GM23338 (cell line): ENCODE measurements around the gene ATCAY. TPM values are rescaled to one million over a fixed set of nuclear protein-coding genes. Genes with fewer than 3 reads are reported as not detected.
A peak's percentile ranks its signal among the peaks of the same experiment; 100 is the strongest.

ENCODE experiments used
- ATAC-seq: fragments of 200-7000 bp; cut with Tn5 transposase; 3 replicates; pipeline ENCODE4 v1.9.1; 2020
- DNase-seq: peaks from one replicate; pipeline ENCODE4 v3.0.0-alpha.2; 2015; ENCODE audit warnings: low spot score
- H2AFZ ChIP-seq: fragments of 200-600 bp; sonication (generic); 2 replicates; pipeline ENCODE4 v1.8.0; 2016; ENCODE audit warnings: antibody characterized with exemption, mild to moderate bottlenecking, moderate library complexity
- H3F3A ChIP-seq: fragments of 200-600 bp; sonication (generic); replicated peaks from 2 replicates; pipeline ENCODE4 v1.8.0; 2017; ENCODE audit warnings: antibody characterized with exemption, mixed run types, low read depth
- H3K27ac ChIP-seq: fragments of 200-600 bp; sonication (generic); 2 replicates; pipeline ENCODE4 v1.6.1; 2016; ENCODE audit warnings: low read depth
- H3K27me3 ChIP-seq: fragments of 200-600 bp; sonication (generic); 2 replicates; pipeline ENCODE4 v1.8.0; 2016; ENCODE audit warnings: mild to moderate bottlenecking, mixed run types, moderate library complexity; ENCODE audit not compliant: insufficient read depth
- H3K36me3 ChIP-seq: fragments of 200-600 bp; sonication (generic); 2 replicates; pipeline ENCODE4 v1.8.0; 2016; ENCODE audit warnings: mild to moderate bottlenecking; ENCODE audit not compliant: insufficient read depth
- H3K4me1 ChIP-seq: fragments of 200-600 bp; sonication (generic); 2 replicates; pipeline ENCODE4 v1.8.0; 2016; ENCODE audit warnings: mild to moderate bottlenecking, moderate library complexity; ENCODE audit not compliant: insufficient read depth
- H3K4me2 ChIP-seq: fragments of 200-600 bp; sonication (generic); 2 replicates; pipeline ENCODE4 v1.7.1; 2017; ENCODE audit warnings: mixed run types
- H3K4me3 ChIP-seq: fragments of 200-600 bp; sonication (generic); 2 replicates; pipeline ENCODE4 v1.6.1; 2016; ENCODE audit warnings: mixed run types
- H3K79me2 ChIP-seq: fragments of 200-600 bp; sonication (generic); replicated peaks from 2 replicates; pipeline ENCODE4 v1.8.0; 2017; ENCODE audit warnings: mild to moderate bottlenecking; ENCODE audit not compliant: insufficient read depth
- H3K9me2 ChIP-seq: fragments of 200-600 bp; sonication (generic); 2 replicates; pipeline ENCODE4 v1.8.0; 2017; ENCODE audit not compliant: insufficient read depth
- H4K20me1 ChIP-seq: fragments of 200-600 bp; sonication (generic); replicated peaks from 2 replicates; pipeline ENCODE4 v1.8.0; 2017; ENCODE audit warnings: mild to moderate bottlenecking; ENCODE audit not compliant: insufficient read depth
- H3K27ac Mint-ChIP-seq: 2 replicates; pipeline ENCODE4 v1.8.0; 2020; ENCODE audit warnings: inconsistent platforms, mild to moderate bottlenecking, moderate library complexity, mixed read lengths
- H3K27me3 Mint-ChIP-seq: 3 replicates; pipeline ENCODE4 v1.8.0; 2022; ENCODE audit warnings: low read depth, mild to moderate bottlenecking, moderate library complexity, mixed read lengths, inconsistent platforms; ENCODE audit not compliant: insufficient read depth, poor library complexity
- H3K36me3 Mint-ChIP-seq: 3 replicates; pipeline ENCODE4 v1.8.0; 2021; ENCODE audit warnings: low read depth, mild to moderate bottlenecking, inconsistent platforms, moderate library complexity, mixed read lengths
- H3K4me1 Mint-ChIP-seq: 3 replicates; pipeline ENCODE4 v1.8.0; 2020; ENCODE audit warnings: mild to moderate bottlenecking, inconsistent platforms, mixed read lengths
- H3K4me3 Mint-ChIP-seq: 3 replicates; pipeline ENCODE4 v1.8.0; 2021; ENCODE audit warnings: moderate library complexity, mild to moderate bottlenecking, inconsistent platforms, mixed read lengths
- H3K9me3 Mint-ChIP-seq: 3 replicates; pipeline ENCODE4 v1.8.0; 2020; ENCODE audit warnings: moderate library complexity, mild to moderate bottlenecking, inconsistent platforms, mixed read lengths
- CREB1 ChIP-seq: fragments of 250-450 bp; sonication (Bioruptor Pico); IDR thresholded peaks from 2 replicates; pipeline ENCODE4 v1.5.0; 2020; ENCODE audit warnings: low read depth, mild to moderate bottlenecking, moderate library complexity
- EZH2phosphoT487 ChIP-seq: fragments of 200-600 bp; sonication (generic); IDR thresholded peaks from one replicate; pipeline ENCODE4 v1.8.1; 2018; ENCODE audit warnings: antibody characterized with exemption; ENCODE audit not compliant: unreplicated experiment
- REST ChIP-seq: IDR thresholded peaks from one replicate; pipeline ENCODE4 v1.6.1; 2018; ENCODE audit warnings: antibody characterized with exemption; ENCODE audit not compliant: unreplicated experiment
- polyA plus RNA-seq: library from polyadenylated mRNA; unstranded; fragments of >200 nt; fragmentation: Nextera tagmentation; extraction: Ambion mirVana; gene quantifications from 2 replicates; pipeline ENCODE4 v1.2.1, GENCODE V29; 2016
- total RNA-seq: library from RNA; depleted of rRNA; stranded (reverse); fragments of >200 nt; shearing (Covaris generic); gene quantifications from 2 replicates; pipeline ENCODE4 v1.2.3, GENCODE V29; 2014
- TF ChIP-seq, protein P1 (sequence below): fragments of 250-450 bp; sonication (Bioruptor Pico); IDR thresholded peaks from 2 replicates; pipeline ENCODE4 v1.5.0; 2020; ENCODE audit warnings: mild to moderate bottlenecking, moderate library complexity
- TF ChIP-seq, protein P2 (sequence below), 2 experiments: fragments of 200-600 bp in 1 of 2; sonication (generic) in 1 of 2; conservative IDR thresholded peaks; 2 replicates each; pipeline versions ENCODE4 v1.5.1 to v1.6.1; 2016 to 2017; ENCODE audit warnings: antibody characterized with exemption in 2 of 2, low read depth in 2 of 2, mild to moderate bottlenecking in 2 of 2, moderate library complexity in 1 of 2

The ATCAY gene
- total and polyA plus RNA-seq, 2 experiments from 2014 or later, result 16.9 to 45.7 TPM

DNA sequence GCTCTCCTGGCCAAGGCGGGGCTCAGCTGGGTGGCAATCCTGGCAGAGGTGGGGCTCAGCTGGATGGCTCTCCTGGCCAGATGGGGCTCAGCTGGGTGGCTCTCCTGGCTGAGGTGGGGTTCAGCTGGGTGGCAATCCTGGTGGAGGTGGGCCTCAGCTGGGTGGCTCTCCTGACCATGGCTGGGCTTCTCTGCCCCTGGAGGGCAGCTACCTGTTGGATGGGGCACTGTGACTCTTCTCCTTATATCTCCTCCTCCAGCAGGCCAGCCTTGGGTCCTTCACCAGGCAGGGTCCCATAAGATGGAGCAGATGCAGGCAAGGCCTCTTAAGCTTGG lies 28.3 kb upstream of the ATCAY start (continued):
- TF ChIP-seq, protein P1, sequence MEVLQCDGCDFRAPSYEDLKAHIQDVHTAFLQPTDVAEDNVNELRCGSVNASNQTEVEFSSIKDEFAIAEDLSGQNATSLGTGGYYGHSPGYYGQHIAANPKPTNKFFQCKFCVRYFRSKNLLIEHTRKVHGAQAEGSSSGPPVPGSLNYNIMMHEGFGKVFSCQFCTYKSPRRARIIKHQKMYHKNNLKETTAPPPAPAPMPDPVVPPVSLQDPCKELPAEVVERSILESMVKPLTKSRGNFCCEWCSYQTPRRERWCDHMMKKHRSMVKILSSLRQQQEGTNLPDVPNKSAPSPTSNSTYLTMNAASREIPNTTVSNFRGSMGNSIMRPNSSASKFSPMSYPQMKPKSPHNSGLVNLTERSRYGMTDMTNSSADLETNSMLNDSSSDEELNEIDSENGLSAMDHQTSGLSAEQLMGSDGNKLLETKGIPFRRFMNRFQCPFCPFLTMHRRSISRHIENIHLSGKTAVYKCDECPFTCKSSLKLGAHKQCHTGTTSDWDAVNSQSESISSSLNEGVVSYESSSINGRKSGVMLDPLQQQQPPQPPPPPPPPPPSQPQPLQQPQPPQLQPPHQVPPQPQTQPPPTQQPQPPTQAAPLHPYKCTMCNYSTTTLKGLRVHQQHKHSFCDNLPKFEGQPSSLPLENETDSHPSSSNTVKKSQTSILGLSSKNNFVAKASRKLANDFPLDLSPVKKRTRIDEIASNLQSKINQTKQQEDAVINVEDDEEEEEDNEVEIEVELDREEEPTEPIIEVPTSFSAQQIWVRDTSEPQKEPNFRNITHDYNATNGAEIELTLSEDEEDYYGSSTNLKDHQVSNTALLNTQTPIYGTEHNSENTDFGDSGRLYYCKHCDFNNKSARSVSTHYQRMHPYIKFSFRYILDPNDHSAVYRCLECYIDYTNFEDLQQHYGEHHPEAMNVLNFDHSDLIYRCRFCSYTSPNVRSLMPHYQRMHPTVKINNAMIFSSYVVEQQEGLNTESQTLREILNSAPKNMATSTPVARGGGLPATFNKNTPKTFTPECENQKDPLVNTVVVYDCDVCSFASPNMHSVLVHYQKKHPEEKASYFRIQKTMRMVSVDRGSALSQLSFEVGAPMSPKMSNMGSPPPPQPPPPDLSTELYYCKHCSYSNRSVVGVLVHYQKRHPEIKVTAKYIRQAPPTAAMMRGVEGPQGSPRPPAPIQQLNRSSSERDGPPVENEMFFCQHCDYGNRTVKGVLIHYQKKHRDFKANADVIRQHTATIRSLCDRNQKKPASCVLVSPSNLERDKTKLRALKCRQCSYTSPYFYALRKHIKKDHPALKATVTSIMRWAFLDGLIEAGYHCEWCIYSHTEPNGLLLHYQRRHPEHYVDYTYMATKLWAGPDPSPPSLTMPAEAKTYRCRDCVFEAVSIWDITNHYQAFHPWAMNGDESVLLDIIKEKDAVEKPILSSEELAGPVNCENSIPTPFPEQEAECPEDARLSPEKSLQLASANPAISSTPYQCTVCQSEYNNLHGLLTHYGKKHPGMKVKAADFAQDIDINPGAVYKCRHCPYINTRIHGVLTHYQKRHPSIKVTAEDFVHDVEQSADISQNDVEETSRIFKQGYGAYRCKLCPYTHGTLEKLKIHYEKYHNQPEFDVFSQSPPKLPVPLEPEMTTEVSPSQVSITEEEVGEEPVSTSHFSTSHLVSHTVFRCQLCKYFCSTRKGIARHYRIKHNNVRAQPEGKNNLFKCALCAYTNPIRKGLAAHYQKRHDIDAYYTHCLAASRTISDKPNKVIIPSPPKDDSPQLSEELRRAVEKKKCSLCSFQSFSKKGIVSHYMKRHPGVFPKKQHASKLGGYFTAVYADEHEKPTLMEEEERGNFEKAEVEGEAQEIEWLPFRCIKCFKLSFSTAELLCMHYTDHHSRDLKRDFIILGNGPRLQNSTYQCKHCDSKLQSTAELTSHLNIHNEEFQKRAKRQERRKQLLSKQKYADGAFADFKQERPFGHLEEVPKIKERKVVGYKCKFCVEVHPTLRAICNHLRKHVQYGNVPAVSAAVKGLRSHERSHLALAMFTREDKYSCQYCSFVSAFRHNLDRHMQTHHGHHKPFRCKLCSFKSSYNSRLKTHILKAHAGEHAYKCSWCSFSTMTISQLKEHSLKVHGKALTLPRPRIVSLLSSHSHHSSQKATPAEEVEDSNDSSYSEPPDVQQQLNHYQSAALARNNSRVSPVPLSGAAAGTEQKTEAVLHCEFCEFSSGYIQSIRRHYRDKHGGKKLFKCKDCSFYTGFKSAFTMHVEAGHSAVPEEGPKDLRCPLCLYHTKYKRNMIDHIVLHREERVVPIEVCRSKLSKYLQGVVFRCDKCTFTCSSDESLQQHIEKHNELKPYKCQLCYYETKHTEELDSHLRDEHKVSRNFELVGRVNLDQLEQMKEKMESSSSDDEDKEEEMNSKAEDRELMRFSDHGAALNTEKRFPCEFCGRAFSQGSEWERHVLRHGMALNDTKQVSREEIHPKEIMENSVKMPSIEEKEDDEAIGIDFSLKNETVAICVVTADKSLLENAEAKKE (CRISPR knock-in tag), result no peak
- TF ChIP-seq CREB1 (CRISPR knock-in tag), result no peak
- no peak for TF ChIP-seq EZH2phosphoT487

DNA sequence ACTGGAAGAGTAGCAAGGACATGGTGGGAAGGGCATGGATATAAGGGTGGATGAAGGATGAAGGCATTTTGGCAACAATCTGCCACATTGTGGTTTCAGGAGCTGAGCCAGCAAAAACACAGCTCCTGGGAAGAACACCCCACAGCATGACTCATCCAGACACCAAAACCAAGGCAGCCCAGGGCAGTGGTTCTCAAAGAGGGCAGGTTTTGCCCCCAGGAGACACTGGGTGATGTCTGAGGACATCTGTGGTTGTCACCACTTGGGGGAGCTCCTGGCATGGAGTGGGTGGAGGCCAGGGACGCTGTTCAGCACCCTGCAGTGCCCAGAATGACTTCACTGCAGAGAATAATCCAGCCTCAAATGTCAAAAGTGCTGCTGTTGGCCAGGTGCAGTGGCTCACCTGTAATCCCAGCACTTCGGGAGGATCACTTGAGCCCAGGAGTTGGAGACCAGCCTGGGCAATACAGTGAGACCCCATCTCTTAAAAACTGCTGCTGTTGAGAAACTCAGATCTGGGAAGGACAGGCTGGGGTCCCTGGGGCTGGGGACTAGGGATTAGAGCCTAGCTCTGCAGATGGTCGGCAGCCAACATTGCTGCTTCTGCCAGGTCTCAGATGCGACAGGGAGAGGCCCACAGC lies 27.8 kb upstream of the ATCAY start:
- Histone ChIP-seq H4K20me1 (no peaks in the 10 kb centered on the region), H3K79me2 (no peaks in the 10 kb centered on the region), H3K4me1 (no peaks in the 10 kb centered on the region), H2AFZ (no peak overlapping the region), H3K27ac (no peak overlapping the region), H3K4me2 (no peak overlapping the region), H3K9me2 (no peaks in the 10 kb centered on the region), H3F3A (no peaks in the 10 kb centered on the region), H3K36me3 (0 out of 2 replicates have a peak, but pooled peaks cover 4% of the 10 kb centered on the region), H3K4me3 (no peak overlapping the region), H3K27me3 (no peaks in the 10 kb centered on the region)
- Mint-ChIP-seq H3K9me3 (peaks cover 42% of the 10 kb centered on the region), H3K4me1 (no peaks in the 10 kb centered on the region), H3K4me3 (no peak overlapping the region), H3K36me3 (peaks cover 61% of the 10 kb centered on the region), H3K27me3 (peaks cover 12% of the 10 kb centered on the region), H3K27ac (no peak overlapping the region)
- ATAC-seq (no peak), DNase-seq (no peak)
- TF ChIP-seq, protein P2, sequence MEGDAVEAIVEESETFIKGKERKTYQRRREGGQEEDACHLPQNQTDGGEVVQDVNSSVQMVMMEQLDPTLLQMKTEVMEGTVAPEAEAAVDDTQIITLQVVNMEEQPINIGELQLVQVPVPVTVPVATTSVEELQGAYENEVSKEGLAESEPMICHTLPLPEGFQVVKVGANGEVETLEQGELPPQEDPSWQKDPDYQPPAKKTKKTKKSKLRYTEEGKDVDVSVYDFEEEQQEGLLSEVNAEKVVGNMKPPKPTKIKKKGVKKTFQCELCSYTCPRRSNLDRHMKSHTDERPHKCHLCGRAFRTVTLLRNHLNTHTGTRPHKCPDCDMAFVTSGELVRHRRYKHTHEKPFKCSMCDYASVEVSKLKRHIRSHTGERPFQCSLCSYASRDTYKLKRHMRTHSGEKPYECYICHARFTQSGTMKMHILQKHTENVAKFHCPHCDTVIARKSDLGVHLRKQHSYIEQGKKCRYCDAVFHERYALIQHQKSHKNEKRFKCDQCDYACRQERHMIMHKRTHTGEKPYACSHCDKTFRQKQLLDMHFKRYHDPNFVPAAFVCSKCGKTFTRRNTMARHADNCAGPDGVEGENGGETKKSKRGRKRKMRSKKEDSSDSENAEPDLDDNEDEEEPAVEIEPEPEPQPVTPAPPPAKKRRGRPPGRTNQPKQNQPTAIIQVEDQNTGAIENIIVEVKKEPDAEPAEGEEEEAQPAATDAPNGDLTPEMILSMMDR (conservative IDR thresholded peaks at IDR 0.05; ENCODE audit: low read depth in 2 of 2), result peak; percentile 28 to 63; a peak in 3 of 4 replicates
- TF ChIP-seq REST, result no peak
